GDM1 (cell line): ENCODE results near the gene RAB3IL1.
"Not testable (repeated sequence)": the region's sequence is repeated elsewhere in the genome, so short reads cannot be mapped to it uniquely, and the experiment has no call there.

ENCODE experiments used
- DNase-seq: peaks from one replicate; lab custom pipeline; 2025; lab: John Stamatoyannopoulos, UW

Gene RAB3IL1

DNA sequence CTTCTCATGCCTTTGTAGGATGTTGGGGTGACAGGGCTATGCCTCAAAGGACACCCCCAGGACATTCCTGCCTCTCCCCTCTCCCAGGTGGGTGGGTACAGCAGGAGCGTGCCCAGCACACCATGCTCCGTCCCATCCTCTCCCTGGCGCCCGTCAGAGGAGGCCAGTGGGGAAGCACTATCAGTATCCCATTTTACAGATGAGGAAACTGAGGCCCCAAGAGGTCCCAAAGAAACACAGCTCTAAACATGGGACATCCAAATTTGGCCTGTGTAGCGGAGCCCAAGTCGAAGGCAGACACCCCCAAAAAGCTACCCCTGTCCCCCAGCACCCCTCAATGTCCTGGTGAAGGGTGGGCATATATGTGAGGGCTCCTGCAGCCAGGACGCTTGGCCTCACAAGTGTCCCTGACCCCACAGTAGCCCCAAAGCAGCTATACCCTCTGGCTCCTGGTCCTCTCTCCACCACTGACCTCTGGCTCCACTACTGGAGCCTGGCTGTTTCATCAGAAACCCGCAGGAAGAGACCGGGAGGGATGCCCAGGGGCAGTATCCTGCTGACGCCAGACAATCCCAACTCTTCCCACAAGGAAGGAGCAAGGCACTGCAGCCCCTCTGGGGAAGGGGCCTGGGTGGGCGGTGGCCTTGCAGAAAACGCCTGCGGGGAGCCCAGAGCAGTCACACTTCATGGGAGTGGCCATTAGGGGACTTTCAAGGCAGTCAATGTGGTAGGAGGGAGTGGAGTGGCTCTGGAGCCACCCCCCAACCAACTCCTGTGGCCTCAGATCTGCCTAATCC, 31.4 kb downstream of the RAB3IL1 start:
- no peak for DNase-seq

GRCh38 chr11:61885166-61885778, 32.1 kb downstream of the RAB3IL1 start:
- no peak for DNase-seq

DNA sequence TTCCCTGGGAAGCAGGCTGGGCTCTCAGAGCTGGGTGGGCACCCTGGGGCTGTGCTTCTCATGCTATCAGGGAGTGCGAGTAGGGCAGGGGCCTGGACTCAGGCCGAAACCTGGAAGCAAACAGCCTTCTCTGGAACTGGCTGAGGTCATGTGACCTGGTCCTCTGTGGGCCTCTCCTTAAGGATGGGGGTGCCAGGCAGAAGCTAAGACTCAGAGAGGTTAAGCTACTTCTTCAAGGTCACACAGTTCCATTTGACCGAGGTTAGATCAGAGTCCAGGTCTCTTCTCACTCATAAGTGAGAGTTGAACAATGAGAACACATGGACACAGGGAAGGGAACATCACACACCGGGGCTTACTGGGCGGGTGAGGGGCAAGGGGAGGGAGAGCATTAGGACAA, 33.4 kb downstream of the RAB3IL1 start:
- DNase-seq: no peak

DNA sequence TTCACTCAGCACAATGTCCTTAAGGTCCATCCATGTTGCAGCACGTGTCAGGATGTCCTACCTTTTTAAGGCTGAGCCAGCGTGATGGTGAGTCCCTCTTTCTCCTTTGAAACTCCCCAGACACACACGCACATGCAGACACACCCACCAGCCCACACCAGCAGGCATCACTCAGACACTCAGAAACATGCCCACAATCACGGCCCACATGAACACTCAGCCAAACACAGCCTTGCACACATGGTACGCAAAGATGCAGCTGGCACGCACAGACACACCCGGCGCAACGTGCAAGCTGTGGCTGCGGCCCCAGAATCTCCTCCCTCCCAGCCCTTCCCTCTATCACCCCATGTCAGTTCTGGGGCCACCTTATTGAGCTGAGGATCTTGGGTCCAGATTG, 34.0 kb downstream of the RAB3IL1 start:
- no peak for DNase-seq

- DNase-seq: no peak
These were observed 34.5 kb downstream of the RAB3IL1 start for GRCh38 chr11:61882879-61883278.

DNA sequence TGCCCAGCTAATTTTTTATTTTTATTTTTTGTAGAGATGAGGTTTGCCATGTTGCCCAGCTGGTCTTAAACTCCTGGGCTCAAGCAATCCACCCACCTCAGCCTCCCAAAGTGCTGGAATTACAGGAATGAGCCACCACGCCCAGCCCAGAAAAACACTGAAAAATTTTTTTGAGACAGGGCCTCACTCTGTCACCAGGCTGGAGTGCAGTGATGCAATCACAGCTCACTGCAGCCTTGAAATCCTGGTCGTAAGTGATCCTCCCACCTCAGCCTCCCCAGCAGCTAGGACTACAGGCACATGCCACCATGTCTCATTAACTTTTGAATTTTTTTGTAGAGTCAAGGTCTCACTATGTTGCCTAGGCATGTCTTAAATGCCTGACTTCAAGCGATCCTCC, 35.1 kb downstream of the RAB3IL1 start:
- not testable (repeated sequence) for DNase-seq

DNA sequence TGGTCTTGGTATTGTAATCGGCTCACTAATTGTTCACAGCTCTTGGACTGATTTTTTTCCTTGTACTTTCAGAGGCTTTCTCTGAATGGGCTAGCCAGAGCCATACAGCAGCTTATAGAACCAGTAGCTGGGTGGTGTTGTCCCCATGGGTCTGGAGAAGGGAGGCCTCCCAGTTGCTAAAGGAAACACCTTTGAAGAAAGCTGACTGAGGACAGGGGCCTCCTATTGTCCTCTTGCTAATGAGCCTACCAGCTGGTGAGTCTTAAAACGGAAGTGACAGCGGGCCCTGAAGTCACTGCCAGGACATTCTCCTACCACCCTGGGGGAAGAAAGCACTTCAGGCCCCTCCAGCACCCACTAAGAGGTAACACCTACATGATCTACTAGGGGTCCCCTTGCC, 36.0 kb downstream of the RAB3IL1 start:
- no peak for DNase-seq

GRCh38 chr11:61880454-61880853, 36.9 kb downstream of the RAB3IL1 start:
- DNase-seq: no peak

DNA sequence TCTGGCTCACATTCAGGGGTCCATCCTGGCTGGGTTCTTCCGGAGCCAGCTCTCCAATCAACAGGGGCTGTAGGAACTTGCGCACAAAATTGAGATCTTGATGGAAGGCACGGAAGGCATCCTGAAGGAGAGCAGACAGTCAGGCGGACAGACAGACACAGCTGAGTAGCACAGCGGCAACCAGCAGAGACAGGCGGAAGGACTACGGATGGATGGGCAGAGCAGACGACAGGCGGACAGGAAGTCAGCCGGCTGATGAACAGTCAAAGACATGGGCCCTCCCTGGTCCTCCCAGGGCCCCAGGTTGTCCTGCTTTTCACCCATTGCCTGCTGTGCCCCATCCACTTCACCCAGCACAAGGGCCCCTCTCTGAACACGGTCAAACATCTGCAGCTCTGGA, 37.3 kb downstream of the RAB3IL1 start:
- no peak for DNase-seq

- no peak for DNase-seq
These were observed 38.2 kb downstream of the RAB3IL1 start for GRCh38 chr11:61879152-61879551.

DNA sequence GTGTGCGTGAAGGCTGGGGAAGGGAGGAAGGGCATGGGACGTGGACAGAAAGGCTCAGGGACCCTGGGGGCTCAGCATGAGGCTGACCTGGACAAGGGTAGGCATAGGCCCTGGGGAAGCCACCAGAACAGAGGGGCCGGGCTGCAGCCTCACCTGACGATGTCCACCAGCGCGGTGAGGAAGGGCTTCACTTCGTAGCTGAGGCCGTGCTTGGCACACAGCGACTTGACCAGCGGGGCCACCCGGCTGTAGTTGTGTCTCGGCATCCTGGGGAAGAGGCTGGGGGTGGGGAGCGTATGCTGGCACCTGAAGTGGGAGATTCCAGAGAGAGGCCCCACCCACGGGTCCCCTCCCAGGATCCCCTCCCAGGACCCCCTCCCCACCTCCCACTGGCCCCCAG, 41.7 kb downstream of the RAB3IL1 start:
- DNase-seq: no peak

DNA sequence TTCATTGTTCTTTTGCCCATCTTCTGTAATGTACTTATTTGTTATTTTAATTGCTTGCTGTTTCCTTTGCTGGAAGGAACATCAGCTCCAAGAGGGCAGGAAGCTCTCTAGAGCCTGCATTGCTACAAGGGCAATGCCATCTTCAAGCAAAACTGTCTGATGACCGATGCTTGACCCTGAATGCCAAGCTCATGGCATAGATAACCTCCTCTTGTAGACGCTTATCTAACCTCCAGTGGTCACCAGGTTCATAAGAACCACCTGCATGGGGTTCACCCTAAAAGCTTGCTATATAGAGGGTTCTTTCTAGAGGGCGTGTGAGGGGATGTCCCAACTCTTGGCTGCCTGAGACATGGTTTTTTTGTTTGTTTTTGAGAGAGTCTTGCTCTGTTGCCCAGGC, 42.5 kb downstream of the RAB3IL1 start:
- no peak for DNase-seq

- no peak for DNase-seq
These were observed 43.0 kb downstream of the RAB3IL1 start for GRCh38 chr11:61874377-61874809.

DNA sequence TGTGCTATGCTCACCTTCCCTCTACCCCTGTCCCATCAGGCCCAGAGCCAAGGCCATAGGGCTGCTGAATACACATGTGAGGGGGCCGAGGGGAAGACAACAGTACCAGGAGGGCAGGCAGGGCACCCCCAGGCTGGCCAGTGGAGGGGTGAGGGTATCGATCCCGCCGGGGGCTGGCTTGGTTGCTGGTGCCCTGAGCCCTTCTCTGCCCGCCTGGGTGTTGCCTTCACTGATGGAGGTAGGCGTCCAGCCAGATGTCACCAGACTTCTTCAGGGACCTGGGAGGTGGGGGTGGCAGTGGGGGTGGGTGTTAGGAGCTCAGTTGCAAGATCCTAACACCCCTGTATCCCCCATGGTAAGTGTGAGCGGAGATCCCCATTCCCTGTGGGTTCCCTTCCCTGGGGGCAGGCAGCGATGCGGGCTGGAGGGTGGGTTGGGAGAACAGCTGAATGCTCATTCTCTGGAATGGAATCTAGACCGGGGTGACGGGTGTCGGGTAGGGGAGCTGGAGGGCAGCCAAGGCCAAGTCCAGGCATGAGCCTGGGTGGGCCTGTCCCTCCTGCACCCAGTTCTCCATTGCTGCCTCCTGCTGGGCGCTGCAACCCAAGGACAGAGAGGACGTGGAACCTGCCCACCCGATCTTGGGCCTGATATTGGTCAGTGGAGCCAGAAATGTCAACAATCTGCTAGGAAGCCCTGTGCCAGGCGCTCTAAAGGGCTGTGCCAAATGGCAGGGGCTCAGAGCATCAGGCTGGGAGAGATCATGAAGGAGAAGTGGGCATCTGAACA, 43.6 kb downstream of the RAB3IL1 start:
- DNase-seq: no peak

DNA sequence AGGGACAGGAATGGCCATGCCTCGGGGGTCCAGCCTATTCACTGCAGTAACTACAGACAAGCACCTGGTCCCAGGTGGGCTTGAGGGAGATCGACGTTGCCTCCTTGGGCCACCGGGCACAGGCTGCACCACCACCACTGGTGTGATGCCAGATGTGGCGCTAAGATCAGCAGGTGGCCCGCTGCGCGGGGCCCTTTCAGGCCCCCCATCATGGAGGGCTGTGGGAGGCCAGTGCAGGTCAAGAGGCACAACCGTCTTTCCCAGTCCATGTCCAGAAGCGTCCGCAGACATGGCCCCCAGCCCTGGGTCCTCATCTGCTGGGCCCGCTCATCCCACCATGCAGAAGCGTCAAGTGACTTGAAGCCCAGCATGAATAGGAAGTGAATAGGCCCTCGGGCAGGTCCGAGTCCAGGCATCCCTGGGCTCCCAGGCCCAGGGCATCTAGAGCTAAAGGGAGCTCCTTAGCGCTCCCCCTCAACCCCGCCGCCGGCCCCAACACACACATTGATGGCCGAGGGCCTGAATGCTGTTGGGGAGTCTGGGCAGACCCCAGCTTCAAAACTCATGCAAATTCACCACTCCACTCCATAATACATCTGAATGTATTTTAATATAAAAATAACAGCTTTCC, 44.3 kb downstream of the RAB3IL1 start:
- no peak for DNase-seq

GRCh38 chr11:61871158-61871597, 46.2 kb downstream of the RAB3IL1 start:
- peak; percentile 31 for DNase-seq

DNA sequence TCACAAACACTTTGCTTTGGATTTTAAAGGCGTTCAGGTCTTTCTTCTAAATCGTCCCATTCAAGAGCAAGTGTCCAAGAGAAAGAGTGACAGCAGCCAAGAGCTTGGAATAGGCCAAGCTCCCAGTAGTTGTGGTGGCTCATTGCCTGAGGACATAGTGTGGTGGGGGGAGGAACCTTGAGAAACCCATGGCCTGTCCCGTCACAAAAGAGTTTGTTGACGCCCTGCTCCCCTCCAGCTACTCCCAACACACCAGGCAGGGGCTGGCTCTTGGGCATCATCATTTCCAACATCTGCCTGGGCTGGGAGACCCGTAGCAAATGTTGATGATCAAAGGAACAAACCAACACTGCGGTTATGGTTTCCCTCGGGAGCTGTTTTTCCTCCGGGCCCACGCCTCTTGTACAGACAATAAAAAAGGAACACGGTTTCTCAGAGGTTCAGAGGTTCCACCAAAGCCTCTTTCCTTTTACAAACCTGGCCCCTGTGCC, 46.8 kb downstream of the RAB3IL1 start:
- DNase-seq: no peak

DNA sequence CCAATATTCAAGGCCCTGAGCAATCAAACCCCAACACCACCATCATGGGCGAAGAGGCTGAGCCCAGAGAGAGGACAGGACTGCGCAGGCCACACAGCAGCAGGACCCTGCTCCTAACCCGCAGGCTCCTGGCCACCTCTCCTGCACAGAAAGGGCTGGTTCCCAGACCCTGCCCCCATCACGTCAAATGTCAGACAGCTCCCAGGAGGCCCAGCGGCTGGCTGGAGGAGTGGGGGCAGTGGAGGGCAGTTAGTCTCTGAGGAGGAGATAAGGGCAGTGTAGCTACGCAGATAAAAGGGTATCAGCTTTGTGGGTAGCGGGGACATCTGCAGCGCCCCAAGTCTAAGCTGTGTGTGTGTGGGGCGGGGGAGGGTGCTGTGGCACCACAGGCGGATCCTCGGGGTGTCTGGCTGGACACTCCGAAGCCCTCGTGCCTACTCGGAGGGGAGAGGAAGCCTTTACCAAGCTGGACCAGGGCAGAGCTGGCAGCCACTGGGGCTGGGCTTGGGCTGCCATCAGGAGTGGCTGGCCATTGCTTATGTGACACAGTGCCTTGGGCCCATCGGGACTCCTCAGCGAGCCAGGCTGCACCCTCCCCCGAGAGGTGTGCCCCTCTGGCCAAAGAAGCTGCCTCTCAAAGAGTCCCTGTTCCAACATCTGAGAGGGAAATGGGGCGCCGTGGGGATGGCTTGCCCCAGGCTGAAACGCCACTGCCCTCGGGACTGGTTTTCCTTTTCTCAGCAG, 47.5 kb downstream of the RAB3IL1 start:
- no peak for DNase-seq

DNA sequence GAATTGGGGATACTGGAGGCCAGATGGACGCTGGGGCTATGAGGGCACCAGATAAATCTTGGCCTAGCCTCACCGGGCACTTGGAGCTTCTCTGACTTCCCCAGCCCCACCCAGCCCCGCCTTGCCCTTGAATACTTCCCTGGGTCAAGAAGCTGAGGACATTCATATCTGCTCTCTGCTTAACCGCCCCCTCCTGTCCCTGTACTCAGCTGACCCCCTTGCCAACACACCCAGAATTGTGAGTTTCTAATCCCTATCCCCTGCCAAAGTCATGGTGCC, 48.0 kb downstream of the RAB3IL1 start:
- no peak for DNase-seq

DNA sequence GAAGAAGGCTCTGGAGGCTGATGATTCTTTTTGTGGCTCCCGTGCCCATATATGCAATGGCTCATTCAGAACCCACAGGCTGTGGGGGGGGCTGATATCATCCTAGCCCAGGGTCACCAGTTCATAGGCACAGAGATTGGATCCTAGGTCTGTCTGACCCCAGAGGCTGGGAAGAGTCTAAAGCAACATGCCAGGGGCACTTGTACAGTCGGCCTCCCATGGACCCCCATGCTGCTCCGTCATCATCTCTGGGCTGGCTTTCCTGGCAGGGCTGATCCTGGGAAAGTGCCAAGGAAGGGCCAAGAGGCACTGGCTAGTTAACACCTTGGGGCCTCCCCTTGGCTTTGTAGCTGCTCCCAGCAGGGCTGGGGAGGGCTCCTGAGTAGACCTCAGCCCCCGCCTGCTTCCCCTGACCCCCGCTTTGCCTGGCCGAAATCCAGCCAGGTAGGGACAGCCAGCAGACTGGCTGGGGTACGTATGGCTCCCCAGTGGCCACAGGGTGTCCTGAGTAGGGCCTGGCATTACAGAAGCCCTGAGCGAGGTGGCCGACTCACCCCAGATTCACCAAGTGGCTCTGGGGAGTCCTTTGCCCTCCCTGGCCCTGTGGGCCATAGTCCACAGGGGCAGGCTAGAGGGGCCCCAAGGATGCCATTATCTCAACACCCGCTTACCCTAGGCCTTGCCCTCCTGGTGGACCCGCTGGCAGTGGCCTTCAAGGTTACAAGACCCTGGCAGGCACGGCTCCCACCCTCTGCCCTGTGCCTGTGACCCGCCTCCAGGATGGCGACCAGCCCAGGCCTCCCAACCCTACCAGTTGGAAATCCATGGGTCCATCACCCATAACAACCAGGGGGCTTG, 48.6 kb downstream of the RAB3IL1 start:
- DNase-seq: no peak

DNA sequence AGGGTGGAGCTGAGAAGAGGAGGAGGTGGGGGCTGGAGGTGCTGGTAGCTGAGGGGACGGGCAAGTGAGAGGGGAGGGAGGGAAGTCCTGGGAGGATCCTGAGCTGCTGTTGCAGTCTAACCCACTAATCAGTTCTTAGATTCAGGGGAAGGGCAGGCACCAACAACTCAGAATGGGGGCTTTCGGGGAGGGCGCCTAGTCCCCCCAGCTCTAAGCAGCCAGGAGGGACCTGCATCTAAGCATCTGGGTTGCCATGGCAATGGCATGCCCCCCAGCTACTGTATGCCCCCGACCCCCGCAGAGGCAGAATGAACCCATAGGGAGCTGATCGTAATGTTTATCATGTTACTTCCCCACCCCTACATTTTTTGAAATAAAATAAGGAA, 50.4 kb downstream of the RAB3IL1 start:
- DNase-seq: no peak
